GM18870 (cell line): ENCODE measurements around the gene MID1.
"Not testable (repeated sequence)": the region's sequence is repeated elsewhere in the genome, so short reads cannot be mapped to it uniquely, and the experiment has no call there.

Experiments
- ATAC-seq: cut with Tn5 transposase; IDR thresholded peaks from one replicate; pipeline ENCODE4 v1.9.1; 2021; ENCODE audit warnings: moderate library complexity; ENCODE audit not compliant: unreplicated experiment

The MID1 gene

DNA sequence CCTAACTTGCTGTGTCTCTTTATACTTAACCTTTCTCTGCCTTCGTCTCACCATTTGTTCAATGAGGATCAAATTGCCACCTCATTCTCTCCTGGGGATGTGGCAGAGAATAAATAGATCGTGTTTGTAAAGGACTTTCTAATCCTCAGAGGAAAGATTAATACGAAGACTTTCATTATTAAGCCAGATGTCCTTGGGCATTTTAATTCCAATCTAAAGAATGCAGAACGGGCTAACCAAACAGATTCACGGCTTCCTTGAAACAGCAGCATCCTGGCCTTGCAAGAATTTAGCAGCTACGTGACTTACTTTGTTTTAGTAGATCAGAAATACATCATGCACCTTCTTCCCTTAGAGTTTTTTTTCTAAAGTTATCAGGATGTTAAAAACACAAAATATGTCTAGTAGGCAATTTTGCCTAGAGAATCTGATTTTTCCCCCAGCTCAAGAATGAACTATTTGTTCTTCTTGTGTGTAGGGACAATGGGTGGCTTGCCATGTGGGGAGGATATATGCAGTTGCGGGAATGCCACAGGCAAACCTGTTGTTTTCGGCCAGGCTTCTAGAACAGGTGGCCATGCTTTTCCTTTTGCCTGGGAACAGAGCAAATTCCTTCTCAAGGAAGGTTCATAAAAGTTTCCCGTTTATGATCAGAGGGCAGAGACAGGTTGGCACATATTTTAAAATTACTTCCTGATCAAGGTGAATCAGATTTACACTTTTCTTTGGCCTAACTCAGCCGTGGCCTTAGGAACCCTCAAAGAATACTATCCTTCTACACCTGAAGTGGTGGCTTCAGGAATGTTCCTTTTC, 3.0 kb downstream of the MID1 start:
- no peak for ATAC-seq

GRCh38 chrX:10615931-10616774, 4.2 kb downstream of the MID1 start:
- ATAC-seq = peak; percentile 63

GRCh38 chrX:10612215-10612614, 8.2 kb downstream of the MID1 start:
- ATAC-seq = no peak

DNA sequence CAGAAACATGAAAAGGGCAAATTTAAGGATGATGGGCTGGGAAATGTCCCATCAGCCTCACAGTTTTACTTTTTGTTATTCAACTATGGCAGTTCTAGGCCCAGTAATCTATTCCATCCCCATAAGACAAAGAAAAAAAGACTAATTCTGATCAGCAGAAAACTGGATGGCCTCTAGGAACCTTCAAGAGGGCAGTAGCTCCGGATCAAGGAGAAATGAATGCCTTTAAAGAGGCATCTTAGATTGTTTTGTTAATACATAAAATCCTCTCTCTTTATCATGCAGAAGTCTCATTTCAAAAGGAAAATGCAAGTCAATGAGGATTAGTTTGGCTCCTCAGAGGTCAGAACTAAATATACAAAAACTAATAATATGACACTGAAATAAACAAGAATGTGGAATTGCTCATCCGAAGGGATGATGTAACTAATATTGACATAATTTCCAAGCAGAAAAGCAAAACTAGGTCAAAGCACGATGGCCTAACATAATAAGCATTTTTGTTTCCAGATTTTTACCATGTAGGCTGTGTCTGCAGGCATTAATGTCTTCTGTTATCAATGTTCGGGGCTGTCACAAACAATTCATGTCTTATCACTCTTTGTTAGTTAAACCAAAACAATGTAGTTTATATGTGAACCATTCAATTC, 8.8 kb downstream of the MID1 start:
- ATAC-seq = no peak

DNA sequence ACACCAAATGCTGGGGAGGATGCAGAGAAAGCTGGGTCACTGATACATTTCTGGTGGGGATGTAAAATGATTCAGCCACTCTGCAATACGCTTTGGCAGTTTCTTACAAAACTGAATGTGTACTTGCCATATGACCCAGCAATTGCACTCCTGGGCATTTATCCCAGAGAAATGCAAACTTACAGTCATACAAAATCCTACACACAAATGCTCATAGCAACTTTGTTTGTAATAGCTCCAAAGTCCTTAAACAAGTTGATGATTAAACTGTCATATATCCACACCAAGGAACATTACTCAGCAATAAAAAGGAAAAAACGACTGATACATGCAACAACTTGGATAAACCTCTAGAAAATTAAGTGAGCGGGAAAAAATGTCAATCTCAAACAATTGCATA, 12.3 kb downstream of the MID1 start:
- no peak for ATAC-seq

- no peak for ATAC-seq
Observed at GRCh38 chrX:10607233-10607632, 13.2 kb downstream of the MID1 start.

DNA sequence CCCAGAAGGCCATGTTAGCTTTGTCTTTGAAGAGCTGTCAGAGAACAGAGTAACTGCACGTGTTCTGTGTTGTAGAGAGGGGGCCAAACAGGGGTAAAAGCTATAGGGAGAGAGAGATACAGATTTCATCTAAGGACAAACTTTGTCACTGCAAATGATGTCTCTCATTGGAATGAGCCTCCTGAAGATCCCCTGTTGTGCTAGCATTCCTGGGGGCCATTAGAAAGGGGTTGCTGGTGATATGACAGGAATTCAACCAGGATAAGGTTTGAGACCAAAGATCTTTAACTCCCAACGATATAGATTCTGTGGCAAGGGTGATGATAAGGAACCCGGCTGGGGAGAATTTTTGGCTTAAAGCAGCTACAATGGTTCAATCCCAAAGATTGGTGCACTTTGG, 16.8 kb downstream of the MID1 start:
- ATAC-seq = no peak

GRCh38 chrX:10602646-10603045, 17.7 kb downstream of the MID1 start:
- ATAC-seq = no peak

- ATAC-seq = no peak
Observed at GRCh38 chrX:10600479-10600878, 19.9 kb downstream of the MID1 start.

GRCh38 chrX:10598540-10598939, 21.8 kb downstream of the MID1 start:
- no peak for ATAC-seq

DNA sequence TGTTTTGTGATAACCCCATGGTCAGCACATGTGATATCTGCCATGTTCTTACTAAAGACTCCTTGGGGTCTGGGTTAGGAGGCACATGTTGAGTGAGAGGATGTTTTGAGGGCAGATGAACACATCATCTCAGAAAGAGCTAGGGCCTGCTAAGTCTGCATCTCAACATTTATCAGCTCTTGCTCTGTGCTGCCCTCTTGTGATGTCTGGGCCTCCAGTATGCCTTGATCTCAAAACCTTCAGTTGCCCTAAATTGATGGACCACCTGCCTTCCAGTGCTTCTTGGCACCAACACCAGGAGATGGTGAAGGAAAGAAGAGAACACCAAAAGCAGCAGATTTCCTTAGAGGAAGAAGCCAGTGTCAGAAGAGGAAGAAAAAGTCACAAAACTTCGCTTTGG, 22.5 kb downstream of the MID1 start:
- no peak for ATAC-seq

DNA sequence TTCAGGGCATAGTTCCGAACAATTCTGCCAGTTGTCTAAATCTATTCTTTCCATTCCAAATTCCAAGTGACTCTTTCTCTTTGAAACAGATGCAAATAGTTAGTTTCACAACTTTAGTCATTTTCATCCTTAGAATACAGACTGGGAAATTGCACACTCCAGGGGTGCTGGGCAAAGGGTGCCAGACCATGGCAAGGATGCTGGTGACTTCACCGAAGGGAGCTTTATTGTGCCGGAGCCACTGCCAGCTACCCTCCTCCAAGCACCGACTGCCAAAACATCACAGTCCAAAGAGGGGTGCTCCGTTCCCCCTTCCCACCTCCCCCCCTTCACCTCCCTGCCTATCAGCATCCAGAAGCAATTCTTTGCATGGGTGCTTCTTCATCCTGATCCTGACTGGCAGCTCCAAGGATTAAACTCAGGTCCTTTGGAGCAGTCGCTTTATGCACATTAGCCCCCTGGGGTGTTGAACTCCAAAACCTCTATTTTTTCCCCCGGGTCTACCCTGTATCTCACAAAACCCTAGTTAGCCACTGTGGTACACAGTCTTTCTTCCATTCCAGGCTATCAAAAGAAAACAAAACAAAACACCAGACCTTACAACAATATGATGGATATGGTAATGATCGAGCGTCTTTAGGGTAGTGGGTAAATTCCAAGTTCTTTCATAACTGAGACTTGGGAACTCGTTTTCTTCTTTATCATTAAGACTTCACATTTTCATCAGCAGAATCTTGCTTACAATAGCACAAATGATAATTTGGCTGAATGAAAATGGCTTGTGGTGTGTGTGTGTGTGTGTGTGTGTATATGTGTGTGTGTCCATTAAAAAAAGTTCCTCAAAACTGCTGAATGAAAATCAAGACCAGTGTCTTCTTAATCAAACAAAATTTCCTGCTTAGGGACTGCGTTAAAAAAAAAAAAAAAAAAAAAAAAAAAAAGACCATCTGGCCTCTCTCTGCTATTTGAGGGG, 28.7 kb downstream of the MID1 start:
- no peak for ATAC-seq

DNA sequence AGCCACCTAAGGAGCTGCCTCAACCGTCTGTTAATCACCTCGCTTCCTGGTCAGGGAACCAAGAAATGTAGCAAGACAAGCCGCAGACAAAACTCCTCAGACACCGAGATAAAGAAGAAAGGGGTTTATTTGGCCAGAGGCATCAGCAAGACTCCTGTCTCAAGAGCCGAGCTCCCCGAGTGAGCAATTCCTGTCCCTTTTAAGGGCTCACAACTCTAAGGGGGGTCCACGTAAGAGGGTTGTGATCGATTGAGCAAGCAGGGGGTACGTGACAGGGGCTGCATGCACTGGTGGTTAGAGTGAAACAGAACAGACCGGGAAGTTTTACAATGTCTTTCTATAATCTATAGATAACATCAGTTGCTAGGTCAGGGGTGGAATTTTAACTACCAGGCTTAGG, 30.6 kb downstream of the MID1 start:
- ATAC-seq = not testable (repeated sequence)

DNA sequence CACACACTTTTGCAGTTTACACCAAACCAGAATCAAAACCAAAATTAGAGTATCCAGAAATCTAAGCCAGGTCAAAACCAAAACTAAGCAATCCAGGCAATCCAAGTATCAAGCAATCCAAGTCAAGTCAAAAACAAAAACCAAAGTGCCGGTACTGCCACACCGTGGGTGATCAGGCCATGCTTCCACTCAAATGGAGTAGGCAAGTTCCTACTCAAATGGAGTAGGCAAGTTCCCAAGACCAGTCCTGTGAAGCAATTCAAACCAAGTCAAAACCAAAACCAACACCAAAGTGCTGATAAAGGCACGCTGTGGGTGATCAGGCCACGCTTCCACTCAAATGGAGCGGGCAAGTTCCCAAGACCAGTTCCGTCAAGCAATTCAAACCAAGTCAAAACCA, 31.3 kb downstream of the MID1 start:
- no peak for ATAC-seq

- ATAC-seq = not testable (repeated sequence)
Observed at GRCh38 chrX:10584882-10585281, 35.5 kb downstream of the MID1 start.

DNA sequence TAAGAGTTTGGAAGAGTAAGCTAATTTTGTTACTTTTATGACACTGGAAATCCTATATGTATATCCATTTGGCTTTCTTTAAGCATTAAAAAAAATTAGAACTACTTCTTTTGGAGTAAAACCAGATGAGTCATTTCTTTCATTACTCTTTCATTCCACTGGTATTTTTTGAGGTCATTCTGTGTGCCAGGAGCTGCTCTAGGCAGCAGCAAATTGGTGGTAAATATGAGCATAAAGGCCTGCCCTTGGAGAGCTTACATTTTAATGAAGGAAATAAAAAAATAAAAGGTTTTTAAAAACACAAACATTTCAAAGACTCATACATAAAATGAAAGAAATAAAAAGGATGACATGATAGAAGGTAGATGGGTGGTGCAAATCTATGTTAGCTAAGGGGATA, 37.4 kb downstream of the MID1 start:
- ATAC-seq = no peak

- no peak for ATAC-seq
Observed at GRCh38 chrX:10582215-10582733, 38.1 kb downstream of the MID1 start.

DNA sequence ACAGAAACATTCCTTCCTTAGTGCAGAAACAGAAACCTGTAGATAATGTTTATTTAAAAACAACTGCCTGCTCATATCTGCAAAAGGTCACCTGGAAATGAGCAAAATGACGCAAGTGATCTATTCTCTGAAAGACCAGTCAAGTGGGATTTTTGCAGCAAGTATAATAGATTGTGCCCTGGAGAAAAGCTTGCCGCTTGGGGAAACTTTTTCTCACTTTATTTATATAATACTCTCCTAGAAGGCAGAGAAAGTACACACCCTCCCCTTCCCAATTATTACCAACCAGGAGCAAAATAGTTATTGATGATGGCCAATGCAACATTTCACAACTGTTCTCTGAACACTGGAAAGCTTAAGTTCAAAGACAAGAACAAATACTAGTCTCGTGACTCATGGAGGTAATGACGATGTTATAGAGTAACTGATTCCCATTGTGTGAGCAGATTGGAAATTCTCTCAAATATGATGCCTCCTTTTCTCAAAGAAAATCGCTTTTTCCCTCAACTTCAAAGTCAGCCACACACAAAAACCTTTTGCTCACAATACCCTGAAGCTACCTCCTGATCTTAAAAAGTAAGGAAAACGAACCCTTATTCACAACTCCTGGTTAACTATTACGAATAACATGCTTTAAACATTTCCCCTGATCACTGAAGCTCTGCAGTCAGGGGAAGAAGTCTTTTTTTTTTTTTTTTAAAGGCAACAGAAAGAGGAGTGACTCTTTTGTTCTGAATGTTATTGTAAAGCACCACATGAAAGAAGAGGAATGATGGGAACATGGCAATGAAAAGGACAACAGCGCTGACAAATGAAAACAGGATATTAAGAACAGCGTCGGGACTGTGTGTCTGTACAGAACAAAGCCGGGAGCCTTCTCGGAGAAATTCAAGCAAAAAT, 41.0 kb downstream of the MID1 start:
- ATAC-seq = no peak

DNA sequence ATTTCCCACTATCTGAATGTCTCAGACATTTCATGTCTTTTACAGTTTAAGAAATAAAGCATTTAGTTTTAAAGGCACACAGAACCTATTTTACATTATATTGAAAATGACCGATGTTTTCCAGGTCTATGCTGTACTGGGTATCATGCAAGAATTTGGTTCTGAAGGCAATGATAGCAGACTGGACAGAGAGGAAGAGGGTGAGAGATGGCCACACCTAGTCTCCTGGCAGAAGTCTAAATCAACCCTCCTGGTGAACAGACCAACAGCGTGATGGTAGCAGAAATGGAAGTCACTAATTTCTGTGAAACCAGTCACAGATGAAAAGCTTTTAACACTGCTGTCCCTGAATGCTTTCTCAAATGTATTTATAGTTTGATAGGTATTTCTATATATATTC, 41.9 kb downstream of the MID1 start:
- no peak for ATAC-seq
